Measurements from ENCODE around the gene VTI1A. TPM values are rescaled to one million over a fixed set of nuclear protein-coding genes. Genes with fewer than 3 reads are reported as not detected.

VTI1A gene
- total and polyA plus RNA-seq, 7 experiments from 2014 or later = 21.7 to 56.8 (median 40.8) TPM

DNA sequence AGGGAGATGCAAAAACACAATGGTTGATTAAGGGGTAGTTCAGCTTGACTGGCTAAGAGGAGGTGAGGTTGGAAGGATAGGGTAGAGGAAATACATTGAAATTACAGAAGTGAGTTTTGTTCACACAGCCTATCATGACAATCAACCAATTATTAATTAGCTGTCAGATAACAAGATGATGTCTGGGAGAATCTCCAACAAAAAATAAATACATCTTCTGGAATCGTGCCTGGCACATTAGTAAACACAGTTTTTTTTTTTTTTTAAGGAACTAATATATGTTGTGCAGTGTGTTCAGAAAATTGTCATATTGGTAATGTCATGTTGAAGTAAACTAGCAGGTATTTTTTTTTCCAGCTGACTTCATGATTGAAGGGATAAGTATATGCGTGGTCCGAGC is 171.8 kb downstream of the VTI1A start:
- Mint-ChIP-seq H3K9me3 (peaks cover 0 to 30% (median 10%) of the 10 kb centered on the region in 11 donors), H3K27ac (no peak overlapping the region), H3K36me3 (peaks cover 0 to 49% (median 30%) of the 10 kb centered on the region in 5 donors), H3K27me3 (no peaks in the 10 kb centered on the region), H3K4me3 (no peak overlapping the region), H3K4me1 (peaks cover 0 to 7% (median 0%) of the 10 kb centered on the region in 7 donors)
- DNase-seq (no peak), ATAC-seq (no peak)
- ChIA-PET POLR2A (no interaction called here), CTCF (interaction anchor here (0.6 kb wide), 2 partner anchors 31 to 40 kb away, joined by 3 to 5 read pairs; no protein-coding TSS in a partner anchor)
- Histone ChIP-seq H3K9me3 (ENCODE audit: control insufficient read depth in 2 of 3, low read length in 3 of 3) (no peaks in the 10 kb centered on the region), H3K27ac (ENCODE audit: low read depth, low read length) (no peak overlapping the region), H3K27me3 (ENCODE audit: control insufficient read depth in 2 of 2, insufficient read depth in 2 of 2, low read length in 2 of 2) (no peaks in the 10 kb centered on the region), H3K36me3 (ENCODE audit: control insufficient read depth in 2 of 3, insufficient read depth in 3 of 3, low read length in 3 of 3) (no peaks in the 10 kb centered on the region), H3K4me3 (ENCODE audit: low read length) (no peak overlapping the region), H3K4me1 (ENCODE audit: control insufficient read depth in 2 of 2, insufficient read depth in 2 of 2, low read length in 2 of 2) (no peaks in the 10 kb centered on the region)
- intact Hi-C loops (cut with micrococcal nuclease) = no loop called here

DNA sequence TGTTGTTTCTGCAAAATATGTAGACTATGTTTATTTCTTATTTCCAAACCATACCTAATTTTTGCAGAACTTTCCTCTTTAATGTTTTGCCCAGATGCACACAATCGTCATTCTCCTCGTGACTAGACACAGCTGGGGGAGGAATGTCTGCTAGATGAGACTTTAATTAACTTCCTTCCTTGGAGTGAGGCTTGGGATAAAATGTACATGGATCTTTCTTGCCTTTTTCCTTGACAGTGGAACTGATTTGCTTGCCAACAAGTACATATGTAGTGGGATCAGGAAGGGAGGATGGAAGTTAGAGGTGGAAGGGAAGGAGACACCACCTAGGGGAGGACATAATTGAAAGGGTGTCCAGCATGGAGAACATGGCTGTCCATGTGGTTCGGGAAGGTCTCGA is 172.5 kb downstream of the VTI1A start:
- H3K9me3 Mint-ChIP-seq = peaks cover 0 to 23% (median 9%) of the 10 kb centered on the region in 11 donors
- intact Hi-C loops (cut with micrococcal nuclease) = no loop called here
- peaks cover 0 to 48% (median 27%) of the 10 kb centered on the region in 5 donors for H3K36me3 Mint-ChIP-seq
- H3K27ac Mint-ChIP-seq = no peak overlapping the region
- Histone ChIP-seq H3K27me3 (ENCODE audit: control insufficient read depth in 2 of 2, insufficient read depth in 2 of 2, low read length in 2 of 2) (no peaks in the 10 kb centered on the region), H3K9me3 (ENCODE audit: control insufficient read depth in 2 of 3, low read length in 3 of 3) (no peaks in the 10 kb centered on the region), H3K4me1 (ENCODE audit: control insufficient read depth in 2 of 2, insufficient read depth in 2 of 2, low read length in 2 of 2) (no peaks in the 10 kb centered on the region), H3K27ac (ENCODE audit: low read depth, low read length) (no peak overlapping the region), H3K4me3 (ENCODE audit: low read length) (no peak overlapping the region), H3K36me3 (ENCODE audit: control insufficient read depth in 2 of 3, insufficient read depth in 3 of 3, low read length in 3 of 3) (no peaks in the 10 kb centered on the region)
- POLR2A ChIA-PET = no interaction called here
- peaks cover 0 to 7% (median 0%) of the 10 kb centered on the region in 7 donors for H3K4me1 Mint-ChIP-seq
- H3K27me3 Mint-ChIP-seq = no peaks in the 10 kb centered on the region
- DNase-seq = no peak
- no peak overlapping the region for H3K4me3 Mint-ChIP-seq
- CTCF ChIA-PET = interaction anchor here (0.6 kb wide), 2 partner anchors 32 to 39 kb away, joined by 3 to 5 read pairs; no protein-coding TSS in a partner anchor
- no peak for ATAC-seq

DNA sequence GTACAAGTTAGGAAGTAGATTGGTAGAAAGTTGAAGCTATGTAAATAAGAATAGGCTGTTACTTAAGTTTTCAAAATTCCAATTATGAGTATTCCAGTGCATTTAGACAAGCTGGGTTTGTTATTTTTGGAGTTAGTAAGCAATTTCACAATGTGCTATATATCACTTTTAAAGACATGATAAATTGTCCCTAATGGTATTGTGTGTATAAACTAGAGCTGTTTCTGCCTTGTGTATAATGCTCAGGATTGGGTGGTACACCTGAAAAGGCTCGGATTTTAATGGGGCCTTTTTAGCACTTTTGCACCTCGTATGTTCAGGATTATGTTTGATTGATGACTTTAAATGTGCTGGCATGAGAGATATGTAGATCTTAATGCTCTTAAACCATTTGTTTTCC is 175.8 kb downstream of the VTI1A start:
- DNase-seq = no peak
- Histone ChIP-seq H3K9me3 (ENCODE audit: control insufficient read depth in 2 of 3, low read length in 3 of 3) (no peaks in the 10 kb centered on the region), H3K4me1 (ENCODE audit: control insufficient read depth in 2 of 2, insufficient read depth in 2 of 2, low read length in 2 of 2) (no peaks in the 10 kb centered on the region), H3K4me3 (ENCODE audit: low read length) (no peak overlapping the region), H3K27ac (ENCODE audit: low read depth, low read length) (no peak overlapping the region), H3K36me3 (ENCODE audit: control insufficient read depth in 2 of 3, insufficient read depth in 3 of 3, low read length in 3 of 3) (no peaks in the 10 kb centered on the region), H3K27me3 (ENCODE audit: control insufficient read depth in 2 of 2, insufficient read depth in 2 of 2, low read length in 2 of 2) (no peaks in the 10 kb centered on the region)
- Mint-ChIP-seq H3K27ac (no peak overlapping the region), H3K36me3 (peaks cover 0 to 27% (median 8%) of the 10 kb centered on the region in 5 donors), H3K4me1 (peaks cover 0 to 5% (median 0%) of the 10 kb centered on the region in 7 donors), H3K9me3 (no peaks in the 10 kb centered on the region), H3K27me3 (no peaks in the 10 kb centered on the region), H3K4me3 (no peak overlapping the region)
- ATAC-seq = no peak
- ChIA-PET CTCF (no interaction called here), POLR2A (no interaction called here)
- intact Hi-C loops (cut with micrococcal nuclease) = no loop called here

DNA sequence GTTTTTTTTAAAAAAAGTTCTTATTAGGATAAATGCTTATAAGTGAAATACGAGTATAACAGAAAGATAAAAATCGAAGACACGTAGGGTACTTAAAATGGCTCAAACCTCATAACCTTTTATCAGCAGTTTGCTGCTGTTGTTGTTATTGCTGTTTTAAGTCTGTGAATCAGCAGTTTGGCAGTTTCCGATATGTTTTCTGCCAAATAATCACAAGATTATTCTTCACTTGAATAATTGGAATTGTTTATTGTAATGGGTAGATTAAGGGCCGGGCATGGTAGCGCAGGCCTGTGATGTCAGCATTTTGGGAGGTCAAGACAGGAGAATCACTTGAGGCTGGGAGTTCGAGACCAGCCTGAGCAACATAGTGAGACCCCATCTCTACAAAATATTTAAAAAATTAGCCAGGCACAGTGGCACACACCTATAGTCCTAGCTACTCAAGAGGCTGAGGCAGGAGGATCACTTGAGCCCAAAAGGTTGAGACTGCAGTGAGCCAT is 177.6 kb downstream of the VTI1A start:
- intact Hi-C loops (cut with micrococcal nuclease) = no loop called here
- Mint-ChIP-seq H3K36me3 (peaks cover 0 to 14% (median 6%) of the 10 kb centered on the region in 5 donors), H3K4me3 (no peak overlapping the region), H3K27ac (no peak overlapping the region), H3K27me3 (no peaks in the 10 kb centered on the region), H3K9me3 (no peaks in the 10 kb centered on the region), H3K4me1 (peaks cover 0 to 5% (median 0%) of the 10 kb centered on the region in 7 donors)
- no peaks in the 10 kb centered on the region for H3K27me3 ChIP-seq (ENCODE audit: control insufficient read depth in 2 of 2, insufficient read depth in 2 of 2, low read length in 2 of 2)
- no peak overlapping the region for H3K27ac ChIP-seq (ENCODE audit: low read depth, low read length)
- POLR2A ChIA-PET = no interaction called here
- no peaks in the 10 kb centered on the region for H3K4me1 ChIP-seq (ENCODE audit: control insufficient read depth in 2 of 2, insufficient read depth in 2 of 2, low read length in 2 of 2)
- H3K36me3 ChIP-seq (ENCODE audit: control insufficient read depth in 2 of 3, insufficient read depth in 3 of 3, low read length in 3 of 3) = peaks cover 0 to 2% (median 0%) of the 10 kb centered on the region in 3 experiments
- DNase-seq (no peak), ATAC-seq (no peak)
- no peaks in the 10 kb centered on the region for H3K9me3 ChIP-seq (ENCODE audit: control insufficient read depth in 2 of 3, low read length in 3 of 3)
- CTCF ChIA-PET = no interaction called here
- H3K4me3 ChIP-seq (ENCODE audit: low read length) = no peak overlapping the region

DNA sequence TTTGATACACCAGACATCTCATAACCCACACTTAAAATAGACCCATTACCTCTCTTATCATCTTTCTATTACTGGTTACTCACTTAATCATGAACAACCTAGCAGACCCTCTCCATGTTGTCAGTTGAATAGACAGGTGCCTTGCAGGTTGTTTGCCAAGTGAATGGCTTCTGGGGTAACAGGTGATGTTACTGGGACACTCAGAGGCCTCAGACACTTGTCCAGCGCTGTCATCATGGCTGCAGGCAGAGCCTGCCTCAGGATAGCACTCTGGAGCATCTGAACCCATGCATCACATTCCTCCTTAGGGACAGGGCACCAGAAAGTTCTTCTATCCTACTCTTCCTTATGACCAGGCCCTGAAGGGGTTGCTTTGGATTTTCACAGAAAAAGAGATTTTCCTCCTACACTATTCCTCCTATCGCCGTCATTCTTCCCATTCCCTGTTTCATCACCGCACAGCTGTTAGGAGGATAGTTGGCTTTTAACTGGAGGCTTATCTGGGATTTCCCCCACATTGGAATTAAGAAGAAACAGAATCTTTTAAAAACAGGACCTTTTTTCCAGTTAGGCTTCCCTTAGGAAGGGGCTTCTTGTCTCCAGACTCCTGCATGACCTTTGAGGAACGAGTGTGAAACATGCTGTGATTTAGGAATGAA is 182.1 kb downstream of the VTI1A start:
- Histone ChIP-seq H3K27ac (ENCODE audit: low read depth, low read length) (no peak overlapping the region), H3K4me3 (ENCODE audit: low read length) (no peak overlapping the region), H3K27me3 (ENCODE audit: control insufficient read depth in 2 of 2, insufficient read depth in 2 of 2, low read length in 2 of 2) (no peaks in the 10 kb centered on the region), H3K36me3 (ENCODE audit: control insufficient read depth in 2 of 3, insufficient read depth in 3 of 3, low read length in 3 of 3) (peaks cover 0 to 4% (median 0%) of the 10 kb centered on the region in 3 experiments), H3K4me1 (ENCODE audit: control insufficient read depth in 2 of 2, insufficient read depth in 2 of 2, low read length in 2 of 2) (no peaks in the 10 kb centered on the region), H3K9me3 (ENCODE audit: control insufficient read depth in 2 of 3, low read length in 3 of 3) (no peaks in the 10 kb centered on the region)
- no peak overlapping the region for H3K27ac Mint-ChIP-seq
- H3K36me3 Mint-ChIP-seq = peaks cover 0 to 22% (median 4%) of the 10 kb centered on the region in 5 donors
- H3K4me1 Mint-ChIP-seq = no peaks in the 10 kb centered on the region
- no peaks in the 10 kb centered on the region for H3K27me3 Mint-ChIP-seq
- intact Hi-C loops (cut with micrococcal nuclease) = no loop called here
- CTCF ChIA-PET = no interaction called here
- peaks cover 0 to 2% (median 0%) of the 10 kb centered on the region in 11 donors for H3K9me3 Mint-ChIP-seq
- POLR2A ChIA-PET = no interaction called here
- no peak overlapping the region for H3K4me3 Mint-ChIP-seq
- ATAC-seq (no peak), DNase-seq (no peak)

DNA sequence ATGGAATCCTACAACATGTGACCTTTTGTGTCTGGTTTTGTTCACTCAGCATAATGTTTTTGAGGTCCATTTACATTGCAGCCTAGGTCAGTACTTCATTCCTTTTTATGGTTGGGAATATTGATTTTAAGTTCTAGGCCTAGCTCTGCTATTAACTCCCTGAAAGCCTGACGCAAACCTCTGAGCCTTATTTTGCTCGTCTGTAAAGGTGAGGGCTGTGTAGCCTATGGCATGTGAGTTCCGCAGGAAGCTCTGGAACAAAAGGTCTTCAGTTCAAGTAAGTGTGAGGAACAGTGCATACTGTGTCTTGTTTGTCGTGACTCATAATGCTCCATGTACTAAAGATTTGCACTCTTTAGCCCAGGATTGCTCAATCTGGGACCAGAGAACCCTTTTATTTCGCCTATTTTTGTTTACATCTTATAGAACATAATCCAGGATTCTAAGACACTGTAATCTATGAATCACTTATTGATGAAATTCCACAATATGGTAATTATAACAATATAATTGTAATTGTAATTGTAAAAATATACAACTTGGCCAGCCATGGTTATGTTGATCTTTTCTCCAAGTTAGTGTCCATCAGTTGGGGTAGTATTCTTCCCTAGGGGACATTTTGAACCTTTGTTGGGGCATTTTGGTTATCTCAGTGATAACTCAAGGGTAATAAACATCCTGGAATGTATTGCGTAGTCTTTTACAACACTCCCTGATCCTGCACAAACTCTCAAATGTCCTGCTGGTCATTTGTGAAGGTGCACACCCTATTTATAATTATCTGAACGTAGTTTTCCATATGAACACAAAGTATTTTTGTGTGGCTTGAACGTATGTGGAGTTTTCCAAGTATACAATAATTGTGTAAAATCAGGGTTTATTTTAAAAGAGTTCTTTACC is 184.7 kb downstream of the VTI1A start:
- CTCF ChIA-PET = no interaction called here
- no peaks in the 10 kb centered on the region for H3K27me3 Mint-ChIP-seq

More for the DNA sequence above, 184.7 kb downstream of the VTI1A start:
- no peak overlapping the region for H3K4me3 ChIP-seq (ENCODE audit: low read length)
- no peak overlapping the region for H3K4me3 Mint-ChIP-seq
- H3K36me3 Mint-ChIP-seq = peaks cover 0 to 38% (median 8%) of the 10 kb centered on the region in 5 donors
- H3K4me1 Mint-ChIP-seq = peaks cover 0 to 9% (median 0%) of the 10 kb centered on the region in 7 donors
- H3K27ac ChIP-seq (ENCODE audit: low read depth, low read length) = no peak overlapping the region
- H3K27ac Mint-ChIP-seq = no peak overlapping the region
- no peaks in the 10 kb centered on the region for H3K27me3 ChIP-seq (ENCODE audit: control insufficient read depth in 2 of 2, insufficient read depth in 2 of 2, low read length in 2 of 2)
- peaks cover 0 to 4% (median 0%) of the 10 kb centered on the region in 3 experiments for H3K36me3 ChIP-seq (ENCODE audit: control insufficient read depth in 2 of 3, insufficient read depth in 3 of 3, low read length in 3 of 3)
- peaks cover 0 to 2% (median 0%) of the 10 kb centered on the region in 11 donors for H3K9me3 Mint-ChIP-seq
- ATAC-seq (no peak), DNase-seq (no peak)
- POLR2A ChIA-PET = no interaction called here
- H3K9me3 ChIP-seq (ENCODE audit: control insufficient read depth in 2 of 3, low read length in 3 of 3) = no peaks in the 10 kb centered on the region
- intact Hi-C loops (cut with micrococcal nuclease) = no loop called here
- H3K4me1 ChIP-seq (ENCODE audit: control insufficient read depth in 2 of 2, insufficient read depth in 2 of 2, low read length in 2 of 2) = no peaks in the 10 kb centered on the region
